Kidney (tissue), 14 donors: ENCODE results near the gene AFF3. TPM values are rescaled to one million over a fixed set of nuclear protein-coding genes. Genes with fewer than 3 reads are reported as not detected.

Source experiments
- DNase-seq, 5 donors: peaks; one replicate each; pipeline ENCODE4 v3.0.0-alpha.2; 2013 to 2020
- FAIRE-seq: peaks from 2 replicates; lab custom pipeline; 2012; peaks lifted over from hg19 to GRCh38; lab: Jason Lieb, UNC
- H3K27ac ChIP-seq, 2 donors: one replicate each; pipeline ENCODE4 v1.7.0; 2013; ENCODE audit warnings: low read depth in 2 of 2, low read length in 2 of 2, inconsistent platforms in 1 of 2
- H3K27me3 ChIP-seq: one replicate; pipeline ENCODE4 v1.7.1; 2013; ENCODE audit warnings: low read length, inconsistent platforms; ENCODE audit not compliant: control insufficient read depth, insufficient read depth
- H3K36me3 ChIP-seq, 3 donors: one replicate each; pipeline versions ENCODE4 v1.7.0 to v1.7.1; 2013; ENCODE audit warnings: low read length in 3 of 3, control low read depth in 1 of 3, inconsistent platforms in 1 of 3; ENCODE audit not compliant: insufficient read depth in 3 of 3, control insufficient read depth in 2 of 3
- H3K4me1 ChIP-seq, 3 donors: one replicate each; pipeline versions ENCODE4 v1.7.0 to v1.7.1; 2013; ENCODE audit warnings: low read length in 3 of 3, inconsistent platforms in 1 of 3, low read depth in 1 of 3; ENCODE audit not compliant: control insufficient read depth in 2 of 3, insufficient read depth in 2 of 3
- H3K4me3 ChIP-seq, 3 donors: one replicate each; pipeline versions ENCODE4 v1.7.0 to v1.8.1; 2013; ENCODE audit warnings: low read length in 3 of 3, control low read depth in 1 of 3, inconsistent platforms in 1 of 3
- H3K9ac ChIP-seq, 3 donors: one replicate each; pipeline versions ENCODE4 v1.7.0 to v1.7.1; 2013; ENCODE audit warnings: low read length in 3 of 3, control low read depth in 1 of 3, inconsistent platforms in 1 of 3
- H3K9me3 ChIP-seq, 3 donors: one replicate each; pipeline versions ENCODE4 v1.7.0 to v1.7.1; 2013; ENCODE audit warnings: low read length in 3 of 3, control low read depth in 1 of 3, inconsistent platforms in 1 of 3; ENCODE audit not compliant: control insufficient read depth in 2 of 3, insufficient read depth in 1 of 3
- intact Hi-C: fragments of 100-400 bp; cut with DNase I; formaldehyde crosslinking; loops from one replicate; pipeline ENCODE4 v1.11.1; 2022
- polyA plus RNA-seq: library from polyadenylated mRNA; stranded (reverse); fragments of 350-450 nt; fragmentation: Illumina TruSeq; extraction: RNeasy Lipid Tissue Mini Kit (QIAGEN cat#74804); gene quantifications from one replicate; pipeline ENCODE4 v1.2.3, GENCODE V29; 2014; ENCODE audit warnings: low read depth, low replicate concordance; ENCODE audit not compliant: insufficient read depth
- total RNA-seq: library from RNA; stranded (reverse); fragmentation: NEBNext Ultra II Directional; extraction: Animal tissue kit (Norgen Biotek cat#: 25700); gene quantifications from one replicate; pipeline ENCODE4 v1.2.1, GENCODE V29; 2021
- TF ChIP-seq, protein P1 (sequence below): IDR thresholded peaks from 3 replicates; pipeline ENCODE4 v1.5.1; 2012; ENCODE audit warnings: mild to moderate bottlenecking, moderate library complexity, borderline replicate concordance; ENCODE audit not compliant: insufficient read depth; ENCODE audit errors: extremely low read depth
- donor health status: control.
- donor health status: control.
- donor health status: control.
- donor health status: control.
- donor health status: control.
- donor health status: DM: yes; HTN: yes; CAD: no.
- donor health status: Normal renal cell carcinoma (clear cell type).

AFF3 gene
- total and polyA plus RNA-seq, 2 donors from 2014 or later = 0.65 to 11.0 TPM

DNA sequence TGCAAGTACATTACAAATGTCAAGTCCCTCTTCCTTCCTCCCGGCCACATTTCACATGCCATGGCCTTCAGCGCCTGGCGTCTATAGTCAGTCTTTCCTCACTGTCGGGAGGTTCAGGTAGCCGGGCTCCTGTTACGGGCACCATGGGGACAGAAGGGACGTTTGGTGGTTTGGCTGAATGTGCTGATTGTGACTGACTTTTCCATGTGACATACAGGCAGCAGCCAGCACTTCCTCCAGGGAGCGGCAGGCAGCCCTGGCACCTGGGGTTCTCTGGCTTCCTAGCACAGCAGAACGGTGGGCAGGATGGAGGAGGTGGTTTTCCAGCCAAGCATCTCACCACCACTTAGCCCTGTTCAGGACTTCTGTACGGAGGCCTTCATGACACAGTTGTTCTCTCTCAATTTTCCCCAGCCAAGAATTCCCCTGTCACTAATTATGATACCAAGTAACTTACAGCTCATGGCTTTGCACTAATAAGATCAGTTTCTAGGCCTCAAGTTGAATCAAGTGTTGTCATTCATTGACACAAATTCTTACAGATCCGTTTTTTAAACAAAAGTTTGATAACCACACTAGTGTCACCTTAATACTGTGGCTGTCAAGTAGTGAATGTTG is 568.6 kb downstream of the AFF3 start:
- FAIRE-seq (no peak), DNase-seq (no peak)
- Histone ChIP-seq H3K36me3 (no peaks in the 10 kb centered on the region), H3K9ac (no peak overlapping the region), H3K4me3 (no peak overlapping the region), H3K4me1 (no peaks in the 10 kb centered on the region), H3K27ac (no peak overlapping the region), H3K27me3 (no peaks in the 10 kb centered on the region), H3K9me3 (no peaks in the 10 kb centered on the region)
- TF ChIP-seq, protein P1, sequence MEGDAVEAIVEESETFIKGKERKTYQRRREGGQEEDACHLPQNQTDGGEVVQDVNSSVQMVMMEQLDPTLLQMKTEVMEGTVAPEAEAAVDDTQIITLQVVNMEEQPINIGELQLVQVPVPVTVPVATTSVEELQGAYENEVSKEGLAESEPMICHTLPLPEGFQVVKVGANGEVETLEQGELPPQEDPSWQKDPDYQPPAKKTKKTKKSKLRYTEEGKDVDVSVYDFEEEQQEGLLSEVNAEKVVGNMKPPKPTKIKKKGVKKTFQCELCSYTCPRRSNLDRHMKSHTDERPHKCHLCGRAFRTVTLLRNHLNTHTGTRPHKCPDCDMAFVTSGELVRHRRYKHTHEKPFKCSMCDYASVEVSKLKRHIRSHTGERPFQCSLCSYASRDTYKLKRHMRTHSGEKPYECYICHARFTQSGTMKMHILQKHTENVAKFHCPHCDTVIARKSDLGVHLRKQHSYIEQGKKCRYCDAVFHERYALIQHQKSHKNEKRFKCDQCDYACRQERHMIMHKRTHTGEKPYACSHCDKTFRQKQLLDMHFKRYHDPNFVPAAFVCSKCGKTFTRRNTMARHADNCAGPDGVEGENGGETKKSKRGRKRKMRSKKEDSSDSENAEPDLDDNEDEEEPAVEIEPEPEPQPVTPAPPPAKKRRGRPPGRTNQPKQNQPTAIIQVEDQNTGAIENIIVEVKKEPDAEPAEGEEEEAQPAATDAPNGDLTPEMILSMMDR = no peak
- intact Hi-C loops = no loop called here

DNA sequence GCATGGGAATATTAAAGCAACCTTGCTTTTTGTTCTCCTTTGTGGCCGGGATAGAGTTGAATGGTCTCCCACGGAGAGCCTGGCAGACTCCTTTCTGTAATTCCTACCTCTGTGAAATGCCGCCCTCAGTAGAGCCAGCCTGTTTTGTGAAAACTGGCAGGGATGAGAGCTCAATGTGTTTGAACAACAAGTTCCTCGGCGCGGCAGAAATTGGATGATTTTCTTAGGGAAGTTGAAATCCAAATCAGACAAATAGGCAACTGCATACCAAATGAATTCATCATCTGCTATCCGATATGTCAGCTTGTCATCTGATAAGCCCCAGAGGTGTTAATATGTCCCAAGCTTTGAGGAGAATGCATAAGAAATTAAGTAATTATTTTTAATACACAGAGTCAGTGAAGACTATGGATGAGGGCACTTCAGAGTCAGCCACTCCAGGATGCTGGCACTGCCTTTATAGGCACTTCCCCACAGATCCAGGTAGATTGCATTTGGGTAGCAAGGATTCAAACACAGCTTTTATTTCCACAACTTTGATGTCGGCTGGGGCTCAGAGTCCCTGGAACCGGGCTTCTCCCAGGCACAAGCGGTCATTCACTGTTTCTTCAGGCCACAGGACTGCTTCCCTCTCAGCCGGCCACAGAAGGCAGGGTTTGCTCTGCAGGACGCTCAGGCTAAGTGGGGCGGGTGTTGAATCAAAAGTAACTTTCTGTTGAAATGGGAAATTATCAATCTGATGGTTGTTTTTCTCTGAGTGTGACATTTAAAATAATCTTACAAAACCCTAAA is 569.8 kb downstream of the AFF3 start:
- DNase-seq = no peak
- Histone ChIP-seq H3K27ac (no peak overlapping the region), H3K27me3 (no peaks in the 10 kb centered on the region), H3K4me3 (no peak overlapping the region), H3K36me3 (no peaks in the 10 kb centered on the region), H3K9ac (no peak overlapping the region), H3K9me3 (no peaks in the 10 kb centered on the region), H3K4me1 (no peaks in the 10 kb centered on the region)
- intact Hi-C loops = no loop called here
- FAIRE-seq = no peak
- TF ChIP-seq, protein P1 = no peak

GRCh38 chr2:99571954-99572353 is 570.4 kb downstream of the AFF3 start:
- TF ChIP-seq, protein P1 = no peak
- no peaks in the 10 kb centered on the region for H3K27me3 ChIP-seq
- DNase-seq (no peak), FAIRE-seq (no peak)
- H3K4me1 ChIP-seq = no peaks in the 10 kb centered on the region
- H3K9ac ChIP-seq = no peak overlapping the region
- no peaks in the 10 kb centered on the region for H3K9me3 ChIP-seq
- intact Hi-C loops = no loop called here
- H3K36me3 ChIP-seq = no peaks in the 10 kb centered on the region
- no peak overlapping the region for H3K27ac ChIP-seq
- no peak overlapping the region for H3K4me3 ChIP-seq
